ENCODE measurements around the gene TAS2R3. TPM values are rescaled to one million over a fixed set of nuclear protein-coding genes. Genes with fewer than 3 reads are reported as not detected.
A peak's percentile ranks its signal among the peaks of the same experiment; 100 is the strongest.
"Not testable (repeated sequence)": the region's sequence is repeated elsewhere in the genome, so short reads cannot be mapped to it uniquely, and the experiment has no call there.

Gene TAS2R3
- polyA plus RNA-seq (ENCODE audit: insufficient read length): 0.66 TPM

- no peak for DNase-seq
These were observed at the start of gene TAS2R3 for GRCh38 chr7:141763797-141764196. TSS of gene TAS2R3 (plus strand) at chr7:141764097. CDS start at chr7:141764159, 62 bp downstream.

- no peak for DNase-seq
These were observed 49.3 kb upstream of the TAS2R3 start for GRCh38 chr7:141714571-141714970.

- no peak for DNase-seq
These were observed 48.9 kb upstream of the TAS2R3 start for GRCh38 chr7:141715018-141715417.

GRCh38 chr7:141715794-141716689, 47.9 kb upstream of the TAS2R3 start:
- DNase-seq: no peak

- no peak for DNase-seq
These were observed 46.4 kb upstream of the TAS2R3 start for GRCh38 chr7:141717450-141717849.

- DNase-seq: no peak
These were observed 41.4 kb upstream of the TAS2R3 start for GRCh38 chr7:141722529-141722928.

GRCh38 chr7:141729020-141729419, 34.9 kb upstream of the TAS2R3 start:
- no peak for DNase-seq

- no peak for DNase-seq
These were observed 32.3 kb upstream of the TAS2R3 start for GRCh38 chr7:141731476-141732149.

- DNase-seq: no peak
These were observed 26.6 kb upstream of the TAS2R3 start for GRCh38 chr7:141737118-141737835.

GRCh38 chr7:141737836-141738591, 25.9 kb upstream of the TAS2R3 start, which contains the start of gene SSBP1:
TSS of gene SSBP1 (plus strand) at chr7:141738358. CDS start at chr7:141739167, 809 bp downstream.
- DNase-seq: peak; percentile 96

- no peak for DNase-seq
These were observed 25.3 kb upstream of the TAS2R3 start for GRCh38 chr7:141738592-141739013.

GRCh38 chr7:141739250-141739649, 24.6 kb upstream of the TAS2R3 start:
- no peak for DNase-seq

GRCh38 chr7:141742229-141742628, 21.7 kb upstream of the TAS2R3 start:
- no peak for DNase-seq

GRCh38 chr7:141744131-141744530, 19.8 kb upstream of the TAS2R3 start:
- no peak for DNase-seq

- DNase-seq: no peak
These were observed 15.5 kb upstream of the TAS2R3 start for GRCh38 chr7:141748396-141748795.

- DNase-seq: not testable (repeated sequence)
These were observed 12.0 kb upstream of the TAS2R3 start for GRCh38 chr7:141751904-141752303.

- no peak for DNase-seq
These were observed 11.3 kb upstream of the TAS2R3 start for GRCh38 chr7:141752634-141753033.

- no peak for DNase-seq
These were observed 9.0 kb upstream of the TAS2R3 start for GRCh38 chr7:141754939-141755338.

GRCh38 chr7:141770083-141770583, 6.2 kb downstream of the TAS2R3 start:
- DNase-seq: not testable (repeated sequence)

GRCh38 chr7:141776374-141776773, 12.5 kb downstream of the TAS2R3 start, which contains the start of gene TAS2R4:
TSS of gene TAS2R4 (plus strand) at chr7:141776674. CDS start at chr7:141778489, 1,815 bp downstream.
- no peak for DNase-seq

- DNase-seq: peak; percentile 5
These were observed 22.0 kb downstream of the TAS2R3 start for GRCh38 chr7:141785706-141786552.

All from hindlimb muscle (tissue), 1 donor.